Right lobe of liver (tissue), 6 donors: ENCODE measurements around the gene NFIA. TPM values are rescaled to one million over a fixed set of nuclear protein-coding genes. Genes with fewer than 3 reads are reported as not detected.
A peak's percentile ranks its signal among the peaks of the same experiment; 100 is the strongest.

ENCODE experiments used
- ATAC-seq, 4 donors: fragments of 200-7000 bp; cut with Tn5 transposase; one replicate each; pipeline ENCODE4 v1.9.1; 2020; ENCODE audit warnings: mild to moderate bottlenecking in 4 of 4, moderate library complexity in 4 of 4
- DNase-seq, 3 donors: peaks; one replicate each; pipeline ENCODE4 v3.0.0-alpha.2; 2020
- H3K27ac ChIP-seq, 3 donors: fragments of 200-600 bp; one replicate each; pipeline ENCODE4 v1.8.0; 2022
- H3K27me3 ChIP-seq, 2 donors: fragments of 200-600 bp; one replicate each; pipeline ENCODE4 v1.8.0; 2022
- H3K36me3 ChIP-seq, 4 donors: fragments of 200-600 bp; sonication (generic) in 1 of 4; one replicate each; pipeline versions ENCODE4 v1.5.1 to v1.8.0; 2017 to 2022; ENCODE audit warnings: control low read depth in 1 of 4
- H3K4me1 ChIP-seq, 4 donors: fragments of 200-600 bp; sonication (generic) in 1 of 4; one replicate each; pipeline versions ENCODE4 v1.5.1 to v1.8.0; 2017 to 2022; ENCODE audit warnings: control low read depth in 1 of 4
- H3K4me3 ChIP-seq, 3 donors: fragments of 200-600 bp; one replicate each; pipeline ENCODE4 v1.8.0; 2022
- H3K9me3 ChIP-seq, 4 donors: fragments of 200-600 bp; sonication (generic) in 1 of 4; one replicate each; pipeline versions ENCODE4 v1.5.1 to v1.8.0; 2017 to 2022; ENCODE audit warnings: control low read depth in 1 of 4
- CTCF ChIP-seq, 4 donors: fragments of 200-600 bp in 3 of 4; fragments of 450-650 bp in 1 of 4; IDR thresholded peaks; one replicate each; pipeline versions ENCODE4 v1.5.1 to v1.8.0; 2016 to 2022; ENCODE audit warnings: antibody characterized with exemption in 4 of 4, mild to moderate bottlenecking in 2 of 4
- POLR2A ChIP-seq: fragments of 450-650 bp; IDR thresholded peaks from one replicate; pipeline ENCODE4 v1.6.1; 2017; ENCODE audit warnings: antibody characterized with exemption, mild to moderate bottlenecking
- WGBS: methylation state at CpG from one replicate; pipeline ENCODE4 v1.1.6; 2018; ENCODE audit warnings: low coverage, low lambda C conversion rate; ENCODE audit not compliant: insufficient coverage; ENCODE audit errors: missing lambda C conversion rate; 5-methylcytosine and 5-hydroxymethylcytosine counted together
- intact Hi-C, 2 donors: fragments of 100-400 bp; cut with DNase I; formaldehyde crosslinking; loops; one replicate each; pipeline versions ENCODE4 v1.11.2 to v1.14.1; 2022
- total RNA-seq, 6 experiments: library from RNA; depleted of rRNA in 2 of 6; stranded (reverse); fragments of >200 nt in 2 of 6; fragmentation: NEBNext Ultra II Directional in 3 of 6; extraction: Animal tissue kit (Norgen Biotek cat#: 25700) in 3 of 6; gene quantifications; one replicate each; pipeline versions ENCODE4 v1.1.0 to v1.2.4, GENCODE V29; 2016 to 2023
- donor health status: DM: no; HTN: yes; CAD: no.
- donor health status: DM: no; HTN: no; CAD: no.
- donor health status: DM: no; HTN: no; CAD: no.
- donor health status: DM: no; HTN: yes; CAD: no.
- donor health status: DM: no; HTN: yes; CAD: no.

NFIA gene
- total RNA-seq, 6 experiments from 2014 or later, result 36.7 to 97.2 (median 57.9) TPM

GRCh38 chr1:61226791-61227567 is 144.6 kb downstream of the NFIA start:
- peak in 2 of 3 donors; percentile 26 to 67 for DNase-seq
- intact Hi-C loops, result no loop called here

DNA sequence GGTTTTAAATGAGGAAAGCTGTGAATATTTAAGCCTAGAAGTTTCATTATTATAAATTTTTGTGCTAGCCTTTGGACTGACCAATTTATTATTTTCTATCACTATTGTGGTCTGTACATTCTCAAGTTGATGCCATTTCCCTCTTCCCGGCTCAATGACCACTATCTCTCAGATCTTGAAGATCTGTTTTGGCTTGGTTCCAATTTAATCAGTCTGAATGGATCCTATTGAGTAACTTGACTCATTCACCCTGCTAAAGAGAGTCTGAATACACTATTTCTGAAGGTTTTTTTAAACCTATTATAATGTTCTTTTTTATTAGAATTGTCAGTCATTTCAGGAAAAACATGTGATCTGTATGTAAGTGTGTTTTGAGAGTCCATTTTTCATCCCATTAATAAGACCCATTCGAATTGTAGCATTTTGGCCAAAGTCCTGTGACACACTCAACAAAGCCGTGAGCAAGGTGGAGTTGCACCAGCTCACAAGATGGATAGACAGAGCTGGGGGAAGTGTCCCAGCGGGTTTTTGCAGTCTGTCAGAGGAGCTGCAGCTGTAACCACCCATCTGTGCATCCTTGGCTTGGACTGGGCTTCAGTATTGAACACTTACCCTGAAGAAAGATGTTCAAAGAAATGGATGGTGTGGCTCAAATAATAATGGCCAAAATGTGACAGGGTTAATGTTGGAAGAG is 145.6 kb downstream of the NFIA start:
- Histone ChIP-seq H3K27me3 (no peaks in the 10 kb centered on the region), H3K27ac (peak overlapping the region in 2 of 3 donors; percentile 75 to 83), H3K9me3 (no peaks in the 10 kb centered on the region), H3K36me3 (no peaks in the 10 kb centered on the region), H3K4me1 (peaks cover 0 to 60% (median 21%) of the 10 kb centered on the region in 4 donors), H3K4me3 (no peak overlapping the region)
- peak in 2 of 4 donors; percentile 8 to 23 for ATAC-seq
- TF ChIP-seq CTCF (IDR thresholded peaks at IDR 0.05) (no peak), POLR2A (no peak)
- 37% methylated on average over 4 of the region's 4 CpGs for WGBS
- DNase-seq, result no peak
- intact Hi-C loops, result no loop called here

More at GRCh38 chr1:61226791-61227567, 144.6 kb downstream of the NFIA start:
- no peaks in the 10 kb centered on the region for H3K9me3 ChIP-seq
- no peaks in the 10 kb centered on the region for H3K27me3 ChIP-seq
- H3K4me3 ChIP-seq, result peak overlapping the region; percentile 4 to 38 (median 31)
- ATAC-seq, result peak; percentile 35 to 57 (median 48)
- H3K36me3 ChIP-seq, result no peaks in the 10 kb centered on the region
- TF ChIP-seq CTCF (IDR thresholded peaks at IDR 0.05), result no peak
- no peak for TF ChIP-seq POLR2A
- WGBS, result 18% methylated on average over 11 of the region's 12 CpGs
- H3K27ac ChIP-seq, result peak overlapping the region; percentile 45 to 83 (median 75)
- H3K4me1 ChIP-seq, result peaks cover 0 to 63% (median 20%) of the 10 kb centered on the region in 4 donors

- peak; percentile 72 to 86 (median 78) for ATAC-seq
- Histone ChIP-seq H3K27ac (peak overlapping the region in 1 of 3 donors; percentile 39), H3K4me3 (no peak overlapping the region), H3K9me3 (no peaks in the 10 kb centered on the region), H3K36me3 (no peaks in the 10 kb centered on the region), H3K4me1 (peaks cover 0 to 49% (median 17%) of the 10 kb centered on the region in 4 donors), H3K27me3 (no peaks in the 10 kb centered on the region)
- 45% methylated on average over 3 of the region's 3 CpGs for WGBS
- TF ChIP-seq CTCF (IDR thresholded peaks at IDR 0.05), result no peak
- TF ChIP-seq POLR2A, result no peak
- DNase-seq, result no peak
- intact Hi-C loops, result no loop called here
These were observed 148.2 kb downstream of the NFIA start for GRCh38 chr1:61230523-61230922.

DNA sequence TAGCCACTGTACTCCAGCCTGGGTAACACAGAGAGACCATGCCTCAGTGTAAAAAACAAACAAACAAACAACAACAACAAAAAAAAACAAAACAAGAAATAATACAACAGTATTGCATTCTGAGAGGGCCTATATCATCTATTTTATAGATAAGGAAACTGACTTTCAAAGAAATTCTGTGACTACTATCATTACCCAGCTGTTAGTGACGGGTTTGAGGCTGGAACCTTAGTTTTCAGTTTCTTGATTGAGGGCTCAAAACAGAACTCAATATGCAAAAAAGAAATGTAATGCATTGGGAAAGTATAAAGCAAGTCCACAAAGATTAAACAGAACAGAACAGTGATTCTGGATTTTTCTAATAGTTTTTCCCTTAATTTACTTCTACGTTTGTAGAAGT is 149.4 kb downstream of the NFIA start:
- no peak overlapping the region for H3K27ac ChIP-seq
- ATAC-seq, result no peak
- H3K27me3 ChIP-seq, result no peaks in the 10 kb centered on the region
- intact Hi-C loops, result no loop called here
- no peak overlapping the region for H3K4me3 ChIP-seq
- H3K36me3 ChIP-seq, result no peaks in the 10 kb centered on the region
- peaks cover 0 to 38% (median 12%) of the 10 kb centered on the region in 4 donors for H3K4me1 ChIP-seq
- WGBS, result 79% methylated on average over 2 of the region's 2 CpGs
- no peaks in the 10 kb centered on the region for H3K9me3 ChIP-seq
- no peak for TF ChIP-seq POLR2A
- no peak for TF ChIP-seq CTCF (IDR thresholded peaks at IDR 0.05)
- no peak for DNase-seq
